Measurements from ENCODE around the gene CSF2. TPM values are rescaled to one million over a fixed set of nuclear protein-coding genes. Genes with fewer than 3 reads are reported as not detected.

CSF2 gene
- total RNA-seq, 1 donor from 2014 or later: not detected

- no peak for TF ChIP-seq CTCF (IDR thresholded peaks at IDR 0.05; ENCODE audit: unreplicated experiment)
- no peak for DNase-seq (ENCODE audit: low spot score)
- peaks cover 2% of the 10 kb centered on the region for H3K27me3 Mint-ChIP-seq (ENCODE audit: unreplicated experiment)
- H3K4me1 Mint-ChIP-seq (ENCODE audit: unreplicated experiment): peaks cover 6% of the 10 kb centered on the region
- H3K9me3 Mint-ChIP-seq (ENCODE audit: unreplicated experiment): no peaks in the 10 kb centered on the region
- H3K36me3 Mint-ChIP-seq (ENCODE audit: low read depth, unreplicated experiment): no peaks in the 10 kb centered on the region
- no peak overlapping the region for H3K27ac Mint-ChIP-seq (ENCODE audit: unreplicated experiment)
- no peak overlapping the region for H3K4me3 Mint-ChIP-seq (ENCODE audit: unreplicated experiment)
These were observed 46.6 kb upstream of the CSF2 start for GRCh38 chr5:132027027-132027426.

- DNase-seq (ENCODE audit: low spot score): no peak
- no peak overlapping the region for H3K27ac Mint-ChIP-seq (ENCODE audit: unreplicated experiment)
These were observed 43.8 kb upstream of the CSF2 start for GRCh38 chr5:132029609-132030330.

GRCh38 chr5:132030610-132031009 is 43.0 kb upstream of the CSF2 start:
- peaks cover 6% of the 10 kb centered on the region for H3K4me1 Mint-ChIP-seq (ENCODE audit: unreplicated experiment)
- no peak overlapping the region for H3K4me3 Mint-ChIP-seq (ENCODE audit: unreplicated experiment)
- no peaks in the 10 kb centered on the region for H3K9me3 Mint-ChIP-seq (ENCODE audit: unreplicated experiment)
- no peaks in the 10 kb centered on the region for H3K36me3 Mint-ChIP-seq (ENCODE audit: low read depth, unreplicated experiment)
- no peak for TF ChIP-seq CTCF (IDR thresholded peaks at IDR 0.05; ENCODE audit: unreplicated experiment)
- H3K27ac Mint-ChIP-seq (ENCODE audit: unreplicated experiment): no peak overlapping the region
- DNase-seq (ENCODE audit: low spot score): no peak
- peaks cover 2% of the 10 kb centered on the region for H3K27me3 Mint-ChIP-seq (ENCODE audit: unreplicated experiment)

More at GRCh38 chr5:132029609-132030330, 43.8 kb upstream of the CSF2 start:
- TF ChIP-seq CTCF (IDR thresholded peaks at IDR 0.05; ENCODE audit: unreplicated experiment): no peak
- Mint-ChIP-seq H3K4me1 (ENCODE audit: unreplicated experiment) (peaks cover 6% of the 10 kb centered on the region), H3K4me3 (ENCODE audit: unreplicated experiment) (no peak overlapping the region), H3K36me3 (ENCODE audit: low read depth, unreplicated experiment) (no peaks in the 10 kb centered on the region), H3K9me3 (ENCODE audit: unreplicated experiment) (no peaks in the 10 kb centered on the region), H3K27me3 (ENCODE audit: unreplicated experiment) (peaks cover 2% of the 10 kb centered on the region)

- H3K27me3 Mint-ChIP-seq (ENCODE audit: unreplicated experiment): peaks cover 2% of the 10 kb centered on the region
- TF ChIP-seq CTCF (IDR thresholded peaks at IDR 0.05; ENCODE audit: unreplicated experiment): no peak
These were observed 41.4 kb upstream of the CSF2 start for GRCh38 chr5:132032196-132032595.

GRCh38 chr5:132033122-132033521 is 40.5 kb upstream of the CSF2 start:
- Mint-ChIP-seq H3K4me1 (ENCODE audit: unreplicated experiment) (peaks cover 6% of the 10 kb centered on the region), H3K4me3 (ENCODE audit: unreplicated experiment) (no peak overlapping the region), H3K36me3 (ENCODE audit: low read depth, unreplicated experiment) (no peaks in the 10 kb centered on the region), H3K9me3 (ENCODE audit: unreplicated experiment) (no peaks in the 10 kb centered on the region), H3K27me3 (ENCODE audit: unreplicated experiment) (peaks cover 2% of the 10 kb centered on the region), H3K27ac (ENCODE audit: unreplicated experiment) (no peak overlapping the region)
- DNase-seq (ENCODE audit: low spot score): no peak
- no peak for TF ChIP-seq CTCF (IDR thresholded peaks at IDR 0.05; ENCODE audit: unreplicated experiment)

More at GRCh38 chr5:132032196-132032595, 41.4 kb upstream of the CSF2 start:
- DNase-seq (ENCODE audit: low spot score): no peak
- peaks cover 6% of the 10 kb centered on the region for H3K4me1 Mint-ChIP-seq (ENCODE audit: unreplicated experiment)
- H3K36me3 Mint-ChIP-seq (ENCODE audit: low read depth, unreplicated experiment): no peaks in the 10 kb centered on the region
- H3K9me3 Mint-ChIP-seq (ENCODE audit: unreplicated experiment): no peaks in the 10 kb centered on the region
- no peak overlapping the region for H3K27ac Mint-ChIP-seq (ENCODE audit: unreplicated experiment)
- H3K4me3 Mint-ChIP-seq (ENCODE audit: unreplicated experiment): no peak overlapping the region

Data from endothelial cell (in vitro differentiated cells).